ENCODE results near the gene NRAP. TPM values are rescaled to one million over a fixed set of nuclear protein-coding genes. Genes with fewer than 3 reads are reported as not detected.

NRAP gene
- total and polyA plus RNA-seq, 2 donors (not counting 3 experiments of a cell fraction or from before 2014, with no cell fraction given): not detected

- Histone ChIP-seq H3K27ac (ENCODE audit: insufficient read depth, low read depth, low read length) (no peak overlapping the region), H3K9me1 (replicated peaks; ENCODE audit: control insufficient read depth, extremely low read depth, insufficient read depth, low read length) (no peaks in the 10 kb centered on the region), H3K9ac (replicated peaks; ENCODE audit: extremely low read depth, insufficient read depth, low read length) (no peak overlapping the region), H2AFZ (ENCODE audit: low read depth, low read length) (no peak overlapping the region), H3K9me3 (replicated peaks; ENCODE audit: control insufficient read depth, insufficient read depth, low read length) (no peaks in the 10 kb centered on the region), H3K4me2 (ENCODE audit: insufficient read depth, low read length) (no peak overlapping the region), H4K20me1 (replicated peaks; ENCODE audit: control insufficient read depth, extremely low read depth, insufficient read depth, low read length) (no peaks in the 10 kb centered on the region), H3K36me3 (ENCODE audit: control insufficient read depth in 2 of 2, extremely low read depth in 1 of 2, insufficient read depth in 2 of 2, low read length in 2 of 2) (no peaks in the 10 kb centered on the region), H3K27me3 (ENCODE audit: control insufficient read depth in 2 of 2, insufficient read depth in 2 of 2, low read length in 2 of 2) (peaks cover 0 to 2% of the 10 kb centered on the region in 2 experiments), H3K79me2 (ENCODE audit: control insufficient read depth, insufficient read depth, low read length) (no peaks in the 10 kb centered on the region), H3K4me1 (ENCODE audit: control insufficient read depth, extremely low read depth, insufficient read depth, low read length) (no peaks in the 10 kb centered on the region), H3K4me3 (replicated peaks in 1 of 3; ENCODE audit: insufficient read depth in 1 of 3, low read depth in 1 of 3, low read length in 3 of 3) (no peak overlapping the region)
- intact Hi-C loops (cut with micrococcal nuclease): no loop called here
- BruUV-seq (replicated peaks): no TSS peak
- CTCF ChIA-PET: interaction anchor here (0.5 kb wide), 1 partner anchor 286 kb away, joined by 3 read pairs; no protein-coding TSS in a partner anchor
- POLR2A ChIA-PET: no interaction called here
- dilution Hi-C loops (cut with MboI; ENCODE audit: extremely low pct_ligation_motif_present, low sequenced_read_pairs): no loop called here
- TF ChIP-seq POLR2A (IDR thresholded peaks at IDR 0.05; ENCODE audit: low read depth, low read length): no peak
- TF ChIP-seq JUN (IDR thresholded peaks at IDR 0.05; ENCODE audit: borderline replicate concordance, insufficient read depth, insufficient read length, low read depth): no peak
- no peak for TF ChIP-seq EZH2 (IDR thresholded peaks at IDR 0.05; ENCODE audit: borderline replicate concordance, low read depth, low read length, severe bottlenecking)
- TF ChIP-seq FOS (IDR thresholded peaks at IDR 0.05; ENCODE audit: borderline replicate concordance, insufficient read depth, low read length): no peak
- no peak for TF ChIP-seq POLR2AphosphoS5 (IDR thresholded peaks at IDR 0.05; ENCODE audit: insufficient read depth, low read depth, low read length)
- FAIRE-seq: no peak
- DNase-seq (ENCODE audit: low read depth, low spot score): no peak
These were observed 1.5 kb upstream of the NRAP start for GRCh38 chr10:113665352-113665751.

- no peak for FAIRE-seq
- H3K9me1 ChIP-seq (replicated peaks; ENCODE audit: control insufficient read depth, extremely low read depth, insufficient read depth, low read length): no peaks in the 10 kb centered on the region
- H3K36me3 ChIP-seq (ENCODE audit: control insufficient read depth in 2 of 2, extremely low read depth in 1 of 2, insufficient read depth in 2 of 2, low read length in 2 of 2): no peaks in the 10 kb centered on the region
- POLR2A ChIA-PET: no interaction called here
- CTCF ChIA-PET: no interaction called here
- dilution Hi-C loops (cut with MboI; ENCODE audit: extremely low pct_ligation_motif_present, low sequenced_read_pairs) (no loop called here), intact Hi-C loops (cut with micrococcal nuclease) (no loop called here)
- H3K27me3 ChIP-seq (ENCODE audit: control insufficient read depth in 2 of 2, insufficient read depth in 2 of 2, low read length in 2 of 2): no peaks in the 10 kb centered on the region
- H3K27ac ChIP-seq (ENCODE audit: insufficient read depth, low read depth, low read length): no peak overlapping the region
- H3K4me3 ChIP-seq (replicated peaks in 1 of 3; ENCODE audit: insufficient read depth in 1 of 3, low read depth in 1 of 3, low read length in 3 of 3): no peak overlapping the region
- BruUV-seq (replicated peaks): no TSS peak
- H3K4me2 ChIP-seq (ENCODE audit: insufficient read depth, low read length): no peak overlapping the region
- H3K9me3 ChIP-seq (replicated peaks; ENCODE audit: control insufficient read depth, insufficient read depth, low read length): no peaks in the 10 kb centered on the region
- H2AFZ ChIP-seq (ENCODE audit: low read depth, low read length): no peak overlapping the region
- H4K20me1 ChIP-seq (replicated peaks; ENCODE audit: control insufficient read depth, extremely low read depth, insufficient read depth, low read length): no peaks in the 10 kb centered on the region
- H3K4me1 ChIP-seq (ENCODE audit: control insufficient read depth, extremely low read depth, insufficient read depth, low read length): no peaks in the 10 kb centered on the region
- TF ChIP-seq POLR2A (IDR thresholded peaks at IDR 0.05; ENCODE audit: low read depth, low read length) (no peak), GATA2 (IDR thresholded peaks at IDR 0.05; ENCODE audit: insufficient read depth, insufficient read length, low read depth, low read length) (no peak), EZH2 (IDR thresholded peaks at IDR 0.05; ENCODE audit: borderline replicate concordance, low read depth, low read length, severe bottlenecking) (no peak), POLR2AphosphoS5 (IDR thresholded peaks at IDR 0.05; ENCODE audit: insufficient read depth, low read depth, low read length) (no peak)
- no peak overlapping the region for H3K9ac ChIP-seq (replicated peaks; ENCODE audit: extremely low read depth, insufficient read depth, low read length)
- no peaks in the 10 kb centered on the region for H3K79me2 ChIP-seq (ENCODE audit: control insufficient read depth, insufficient read depth, low read length)
- DNase-seq (ENCODE audit: low read depth, low spot score): no peak
These were observed 699 bp downstream of the NRAP start for GRCh38 chr10:113663142-113663541.

All from endothelial cell of umbilical vein (primary cell).